COLO668 (cell line): ENCODE data around the gene PIK3C2G.
"Not testable (repeated sequence)": the region's sequence is repeated elsewhere in the genome, so short reads cannot be mapped to it uniquely, and the experiment has no call there.

Source experiments
- DNase-seq: peaks from one replicate; lab custom pipeline; 2025; ENCODE audit not compliant: unreplicated experiment; lab: John Stamatoyannopoulos, UW

The PIK3C2G gene

GRCh38 chr12:18261273-18261672, at the start of gene PIK3C2G:
Gene PIK3C2G, plus strand, starts transcription at chr12:18261518. Its CDS starts 20,564 bp downstream, at chr12:18282082.
- DNase-seq, result no peak

GRCh38 chr12:18217966-18218365, 43.4 kb upstream of the PIK3C2G start:
- DNase-seq, result no peak

- no peak for DNase-seq
These were observed 39.6 kb upstream of the PIK3C2G start for GRCh38 chr12:18221726-18222125.

- DNase-seq, result no peak
These were observed 38.6 kb upstream of the PIK3C2G start for GRCh38 chr12:18222699-18223098.

GRCh38 chr12:18224745-18225144, 36.6 kb upstream of the PIK3C2G start:
- DNase-seq, result no peak

- no peak for DNase-seq
These were observed 21.8 kb upstream of the PIK3C2G start for GRCh38 chr12:18239526-18239925.

- DNase-seq, result no peak
These were observed 18.8 kb upstream of the PIK3C2G start for GRCh38 chr12:18242380-18243089.

- no peak for DNase-seq
These were observed 18.1 kb upstream of the PIK3C2G start for GRCh38 chr12:18243238-18243637.

- DNase-seq, result no peak
These were observed 15.3 kb upstream of the PIK3C2G start for GRCh38 chr12:18246066-18246465.

GRCh38 chr12:18250313-18250916, 10.9 kb upstream of the PIK3C2G start:
- DNase-seq, result peak; percentile 0

GRCh38 chr12:18254081-18254480, 7.2 kb upstream of the PIK3C2G start:
- no peak for DNase-seq

GRCh38 chr12:18255004-18255403, 6.3 kb upstream of the PIK3C2G start:
- not testable (repeated sequence) for DNase-seq

GRCh38 chr12:18257251-18257650, 4.1 kb upstream of the PIK3C2G start:
- no peak for DNase-seq

- no peak for DNase-seq
These were observed 2.4 kb upstream of the PIK3C2G start for GRCh38 chr12:18258929-18259328.

GRCh38 chr12:18259906-18260682, 1.2 kb upstream of the PIK3C2G start:
- no peak for DNase-seq

GRCh38 chr12:18261906-18262305, 588 bp downstream of the PIK3C2G start:
- no peak for DNase-seq

- DNase-seq, result no peak
These were observed 1.2 kb downstream of the PIK3C2G start for GRCh38 chr12:18262514-18262913.

GRCh38 chr12:18264581-18265075, 3.3 kb downstream of the PIK3C2G start:
- DNase-seq, result no peak

- no peak for DNase-seq
These were observed 6.2 kb downstream of the PIK3C2G start for GRCh38 chr12:18267427-18268099.

GRCh38 chr12:18270958-18271460, 9.7 kb downstream of the PIK3C2G start:
- DNase-seq, result no peak

- DNase-seq, result no peak
These were observed 14.7 kb downstream of the PIK3C2G start for GRCh38 chr12:18275981-18276380.
